H1 (cell line): ENCODE data around the gene RPSA. TPM values are rescaled to one million over a fixed set of nuclear protein-coding genes. Genes with fewer than 3 reads are reported as not detected.

Source experiments
- ASH2L ChIP-seq: fragments of 200-600, 300-600 bp; sonication (generic); IDR thresholded peaks from one replicate; pipeline ENCODE4 v1.7.1; 2017; ENCODE audit warnings: low read length
- GTF2F1 ChIP-seq: IDR thresholded peaks from 2 replicates; pipeline ENCODE4 v1.6.1; 2012; ENCODE audit warnings: low read depth, low read length, improper control_type of control experiment, borderline replicate concordance
- KDM1A ChIP-seq: fragments of 200-600, 300-600 bp; sonication (generic); IDR thresholded peaks from 2 replicates; pipeline ENCODE4 v1.7.1; 2016; ENCODE audit warnings: mild to moderate bottlenecking, low read length, borderline replicate concordance
- RXRA ChIP-seq: IDR thresholded peaks from 2 replicates; pipeline ENCODE4 v1.6.1; 2011; ENCODE audit warnings: low read depth, mild to moderate bottlenecking, low read length, moderate library complexity; ENCODE audit not compliant: insufficient read depth
- SAP30 ChIP-seq: fragments of 300-600 bp; sonication (generic); IDR thresholded peaks from 2 replicates; pipeline ENCODE4 v1.7.1; 2012; ENCODE audit warnings: low read length, moderate library complexity, mild to moderate bottlenecking, inconsistent platforms; ENCODE audit not compliant: insufficient read depth, insufficient replicate concordance
- SP4 ChIP-seq: IDR thresholded peaks from 2 replicates; pipeline ENCODE4 v1.6.1; 2012; ENCODE audit warnings: low read length, inconsistent platforms
- TBP ChIP-seq: IDR thresholded peaks from 2 replicates; pipeline ENCODE4 v1.6.1; 2011; ENCODE audit warnings: low read depth, low read length, improper control_type of control experiment
- TEAD4 ChIP-seq: IDR thresholded peaks from 2 replicates; pipeline ENCODE4 v1.6.1; 2012; ENCODE audit warnings: low read depth, low read length, inconsistent platforms, mixed read lengths
- polyA plus RNA-seq, 7 experiments: library from polyadenylated mRNA; depleted of rRNA in 3 of 7; stranded (reverse) in 5 of 7; unstranded in 2 of 7; fragments of >200 nt in 5 of 7; fragments of 200-250 nt in 2 of 7; gene quantifications; 1 replicate in 5 of 7; 2 replicates in 1 of 7; 4 replicates in 1 of 7; pipeline versions ENCODE4 v1.2.1 to v1.2.3, GENCODE V29; 2011 to 2013; ENCODE audit warnings: missing spikeins in 2 of 7, mixed read lengths in 2 of 7
- total RNA-seq: library from RNA; stranded (reverse); fragmentation: NEBNext Ultra II Directional; extraction: Animal tissue kit (Norgen Biotek cat#: 25700); gene quantifications from 2 replicates; pipeline ENCODE4 v1.2.1, GENCODE V29; 2021

Gene RPSA
- total and polyA plus RNA-seq, 2 of the 8 experiments (the other 6 are each of a cell fraction or from before 2014, with no cell fraction given): 2,661 to 7,468 TPM

- TF ChIP-seq RXRA (no peak), SAP30 (no peak), GTF2F1 (no peak), TEAD4 (no peak), KDM1A (no peak), TBP (no peak), SP4 (no peak), ASH2L (no peak)
Observed at GRCh38 chr3:39358333-39358732, 48.2 kb upstream of the RPSA start (continued).
